Activated CD4-positive, alpha-beta T cell treated with anti-CD3 and anti-CD28 coated beads, Interleukin-2, amount 10 ng/mL, durations not matched to agents 24 days and 14 days (primary cell): ENCODE data around the gene MBD5. TPM values are rescaled to one million over a fixed set of nuclear protein-coding genes. Genes with fewer than 3 reads are reported as not detected.

ENCODE experiments used
- DNase-seq: peaks from one replicate; pipeline ENCODE4 v3.0.0; 2022
- H3K27ac Mint-ChIP-seq: one replicate; pipeline ENCODE4 v1.8.0; 2022; ENCODE audit warnings: mild to moderate bottlenecking, mixed read lengths
- H3K27me3 Mint-ChIP-seq: one replicate; pipeline ENCODE4 v1.8.0; 2022; ENCODE audit warnings: mixed read lengths
- H3K36me3 Mint-ChIP-seq: one replicate; pipeline ENCODE4 v1.8.0; 2022; ENCODE audit warnings: low read depth, mild to moderate bottlenecking, mixed read lengths
- H3K4me1 Mint-ChIP-seq: one replicate; pipeline ENCODE4 v1.8.0; 2021; ENCODE audit warnings: mixed read lengths
- H3K4me3 Mint-ChIP-seq: one replicate; pipeline ENCODE4 v1.8.0; 2022; ENCODE audit warnings: mild to moderate bottlenecking, moderate library complexity, mixed read lengths
- H3K9me3 Mint-ChIP-seq: one replicate; pipeline ENCODE4 v1.8.0; 2021; ENCODE audit warnings: mixed read lengths
- intact Hi-C: fragments of 100-400 bp; cut with micrococcal nuclease; formaldehyde crosslinking; loops from one replicate; pipeline ENCODE4 v1.15.1; 2023
- total RNA-seq: library from RNA; stranded (reverse); gene quantifications from 2 replicates; pipeline ENCODE4 v1.2.3, GENCODE V29; 2022

MBD5 gene
- total RNA-seq, 1 donor from 2014 or later, result 24.6 TPM

- Mint-ChIP-seq H3K27me3 (no peaks in the 10 kb centered on the region), H3K27ac (no peak overlapping the region), H3K9me3 (no peaks in the 10 kb centered on the region), H3K4me3 (no peak overlapping the region), H3K36me3 (peaks cover 3% of the 10 kb centered on the region), H3K4me1 (peaks cover 8% of the 10 kb centered on the region)
- no peak for DNase-seq
- intact Hi-C loops, result no loop called here
These were observed 85.4 kb downstream of the MBD5 start for GRCh38 chr2:148106331-148106730.

GRCh38 chr2:148108385-148108784 lies 87.5 kb downstream of the MBD5 start:
- no peak for DNase-seq
- intact Hi-C loops, result no loop called here
- Mint-ChIP-seq H3K4me3 (no peak overlapping the region), H3K27me3 (no peaks in the 10 kb centered on the region), H3K27ac (no peak overlapping the region), H3K36me3 (peaks cover 3% of the 10 kb centered on the region), H3K4me1 (peaks cover 8% of the 10 kb centered on the region), H3K9me3 (no peaks in the 10 kb centered on the region)

- Mint-ChIP-seq H3K36me3 (peaks cover 3% of the 10 kb centered on the region), H3K9me3 (no peaks in the 10 kb centered on the region), H3K4me3 (no peak overlapping the region), H3K27me3 (no peaks in the 10 kb centered on the region), H3K27ac (no peak overlapping the region), H3K4me1 (peaks cover 8% of the 10 kb centered on the region)
- intact Hi-C loops, result no loop called here
- no peak for DNase-seq
These were observed 89.3 kb downstream of the MBD5 start for GRCh38 chr2:148110184-148110583.

GRCh38 chr2:148122788-148123187 lies 101.9 kb downstream of the MBD5 start:
- DNase-seq, result no peak
- Mint-ChIP-seq H3K36me3 (no peaks in the 10 kb centered on the region), H3K9me3 (peaks cover 3% of the 10 kb centered on the region), H3K4me1 (no peaks in the 10 kb centered on the region), H3K27me3 (no peaks in the 10 kb centered on the region), H3K27ac (no peak overlapping the region), H3K4me3 (no peak overlapping the region)
- intact Hi-C loops, result no loop called here

- H3K27ac Mint-ChIP-seq, result no peak overlapping the region
- no peak for DNase-seq
- no peaks in the 10 kb centered on the region for H3K27me3 Mint-ChIP-seq
- no peak overlapping the region for H3K4me3 Mint-ChIP-seq
- no peaks in the 10 kb centered on the region for H3K9me3 Mint-ChIP-seq
- intact Hi-C loops, result no loop called here
- H3K4me1 Mint-ChIP-seq, result no peaks in the 10 kb centered on the region
- no peaks in the 10 kb centered on the region for H3K36me3 Mint-ChIP-seq
These were observed 103.4 kb downstream of the MBD5 start for GRCh38 chr2:148124271-148124670.

GRCh38 chr2:148130581-148130980 lies 109.7 kb downstream of the MBD5 start:
- H3K36me3 Mint-ChIP-seq, result no peaks in the 10 kb centered on the region
- H3K4me3 Mint-ChIP-seq, result no peak overlapping the region
- H3K27ac Mint-ChIP-seq, result no peak overlapping the region

GRCh38 chr2:148132412-148132811 lies 111.5 kb downstream of the MBD5 start:
- H3K4me1 Mint-ChIP-seq, result peaks cover 2% of the 10 kb centered on the region
- H3K27ac Mint-ChIP-seq, result no peak overlapping the region
- DNase-seq, result no peak
- intact Hi-C loops, result no loop called here
- no peak overlapping the region for H3K4me3 Mint-ChIP-seq
- H3K27me3 Mint-ChIP-seq, result no peaks in the 10 kb centered on the region
- H3K36me3 Mint-ChIP-seq, result no peaks in the 10 kb centered on the region
- H3K9me3 Mint-ChIP-seq, result no peaks in the 10 kb centered on the region

More at GRCh38 chr2:148130581-148130980, 109.7 kb downstream of the MBD5 start:
- no peaks in the 10 kb centered on the region for H3K9me3 Mint-ChIP-seq
- peaks cover 2% of the 10 kb centered on the region for H3K4me1 Mint-ChIP-seq
- intact Hi-C loops, result no loop called here
- DNase-seq, result no peak
- no peaks in the 10 kb centered on the region for H3K27me3 Mint-ChIP-seq

GRCh38 chr2:148135705-148136104 lies 114.8 kb downstream of the MBD5 start:
- H3K4me3 Mint-ChIP-seq, result no peak overlapping the region
- no peaks in the 10 kb centered on the region for H3K27me3 Mint-ChIP-seq
- no peaks in the 10 kb centered on the region for H3K36me3 Mint-ChIP-seq
- intact Hi-C loops, result no loop called here
- no peak for DNase-seq
- peaks cover 2% of the 10 kb centered on the region for H3K4me1 Mint-ChIP-seq
- no peaks in the 10 kb centered on the region for H3K9me3 Mint-ChIP-seq
- no peak overlapping the region for H3K27ac Mint-ChIP-seq

- no peak for DNase-seq
- H3K27me3 Mint-ChIP-seq, result no peaks in the 10 kb centered on the region
- intact Hi-C loops, result no loop called here
- no peak overlapping the region for H3K4me3 Mint-ChIP-seq
- H3K27ac Mint-ChIP-seq, result no peak overlapping the region
- no peaks in the 10 kb centered on the region for H3K9me3 Mint-ChIP-seq
- no peaks in the 10 kb centered on the region for H3K36me3 Mint-ChIP-seq
- peaks cover 2% of the 10 kb centered on the region for H3K4me1 Mint-ChIP-seq
These were observed 115.5 kb downstream of the MBD5 start for GRCh38 chr2:148136441-148136840.

GRCh38 chr2:148161909-148162435 lies 141.1 kb downstream of the MBD5 start:
- Mint-ChIP-seq H3K4me1 (no peaks in the 10 kb centered on the region), H3K36me3 (peaks cover 2% of the 10 kb centered on the region), H3K27me3 (no peaks in the 10 kb centered on the region), H3K4me3 (no peak overlapping the region), H3K27ac (no peak overlapping the region), H3K9me3 (no peaks in the 10 kb centered on the region)
- intact Hi-C loops, result no loop called here
- DNase-seq, result no peak

GRCh38 chr2:148162871-148163270 lies 142.0 kb downstream of the MBD5 start:
- no peak overlapping the region for H3K4me3 Mint-ChIP-seq
- no peak overlapping the region for H3K27ac Mint-ChIP-seq
- no peaks in the 10 kb centered on the region for H3K27me3 Mint-ChIP-seq
- DNase-seq, result no peak
- H3K36me3 Mint-ChIP-seq, result peaks cover 2% of the 10 kb centered on the region
- no peaks in the 10 kb centered on the region for H3K4me1 Mint-ChIP-seq
- intact Hi-C loops, result no loop called here
- no peaks in the 10 kb centered on the region for H3K9me3 Mint-ChIP-seq

- no peaks in the 10 kb centered on the region for H3K27me3 Mint-ChIP-seq
- no peaks in the 10 kb centered on the region for H3K4me1 Mint-ChIP-seq
- no peaks in the 10 kb centered on the region for H3K36me3 Mint-ChIP-seq
- H3K9me3 Mint-ChIP-seq, result no peaks in the 10 kb centered on the region
- no peak overlapping the region for H3K4me3 Mint-ChIP-seq
- intact Hi-C loops, result no loop called here
- H3K27ac Mint-ChIP-seq, result no peak overlapping the region
- no peak for DNase-seq
These were observed 145.1 kb downstream of the MBD5 start for GRCh38 chr2:148165975-148166374.

- no peaks in the 10 kb centered on the region for H3K4me1 Mint-ChIP-seq
- no peaks in the 10 kb centered on the region for H3K9me3 Mint-ChIP-seq
- H3K36me3 Mint-ChIP-seq, result no peaks in the 10 kb centered on the region
- no peaks in the 10 kb centered on the region for H3K27me3 Mint-ChIP-seq
- intact Hi-C loops, result no loop called here
- H3K4me3 Mint-ChIP-seq, result no peak overlapping the region
- DNase-seq, result no peak
- no peak overlapping the region for H3K27ac Mint-ChIP-seq
These were observed 146.4 kb downstream of the MBD5 start for GRCh38 chr2:148167241-148167766.

- H3K27me3 Mint-ChIP-seq, result no peaks in the 10 kb centered on the region
- H3K4me3 Mint-ChIP-seq, result no peak overlapping the region
- H3K27ac Mint-ChIP-seq, result no peak overlapping the region
- no peaks in the 10 kb centered on the region for H3K9me3 Mint-ChIP-seq
- no peak for DNase-seq
- H3K36me3 Mint-ChIP-seq, result no peaks in the 10 kb centered on the region
- intact Hi-C loops, result no loop called here
- H3K4me1 Mint-ChIP-seq, result no peaks in the 10 kb centered on the region
These were observed 147.0 kb downstream of the MBD5 start for GRCh38 chr2:148167855-148168254.

GRCh38 chr2:148172131-148172753 lies 151.4 kb downstream of the MBD5 start:
- H3K27me3 Mint-ChIP-seq, result no peaks in the 10 kb centered on the region
- intact Hi-C loops, result no loop called here
- H3K27ac Mint-ChIP-seq, result no peak overlapping the region
- H3K9me3 Mint-ChIP-seq, result no peaks in the 10 kb centered on the region
- no peaks in the 10 kb centered on the region for H3K4me1 Mint-ChIP-seq
- H3K36me3 Mint-ChIP-seq, result no peaks in the 10 kb centered on the region
- no peak for DNase-seq
- H3K4me3 Mint-ChIP-seq, result no peak overlapping the region
